M059J (cell line): Measurements from ENCODE around the gene HPSE2. TPM values are rescaled to one million over a fixed set of nuclear protein-coding genes. Genes with fewer than 3 reads are reported as not detected.
"Not testable (repeated sequence)": the region's sequence is repeated elsewhere in the genome, so short reads cannot be mapped to it uniquely, and the experiment has no call there.

Experiments
- DNase-seq: peaks from one replicate; pipeline ENCODE4 v3.0.0-alpha.2; 2012; ENCODE audit warnings: low read depth
- total RNA-seq: library from RNA; depleted of rRNA; stranded (reverse); fragments of >200 nt; shearing (Covaris generic); gene quantifications from 2 replicates; pipeline ENCODE4 v1.2.3, GENCODE V29; 2014

The HPSE2 gene
- total RNA-seq, 1 experiment from 2014 or later, result 0.57 TPM

DNA sequence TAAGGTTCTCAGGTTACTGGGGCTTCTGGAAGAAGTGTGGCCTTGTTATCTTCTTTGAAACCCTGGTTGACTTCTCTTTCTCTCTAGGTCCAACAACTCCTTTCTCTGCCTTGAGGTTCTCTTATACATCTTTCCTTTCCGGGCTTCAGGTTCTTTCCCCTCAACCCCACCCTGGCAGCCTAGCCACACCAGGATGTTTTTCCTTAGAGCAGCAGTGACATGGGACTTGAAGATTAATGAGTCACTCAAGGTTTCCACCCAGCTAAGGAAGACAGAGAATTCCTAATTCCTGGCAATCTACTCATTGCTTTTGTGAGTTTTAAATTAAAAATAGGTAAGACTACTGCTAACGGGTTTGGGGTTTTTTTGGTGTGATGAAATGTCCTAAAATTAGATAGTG lies 667.1 kb downstream of the HPSE2 start:
- peak; percentile 7 for DNase-seq

DNA sequence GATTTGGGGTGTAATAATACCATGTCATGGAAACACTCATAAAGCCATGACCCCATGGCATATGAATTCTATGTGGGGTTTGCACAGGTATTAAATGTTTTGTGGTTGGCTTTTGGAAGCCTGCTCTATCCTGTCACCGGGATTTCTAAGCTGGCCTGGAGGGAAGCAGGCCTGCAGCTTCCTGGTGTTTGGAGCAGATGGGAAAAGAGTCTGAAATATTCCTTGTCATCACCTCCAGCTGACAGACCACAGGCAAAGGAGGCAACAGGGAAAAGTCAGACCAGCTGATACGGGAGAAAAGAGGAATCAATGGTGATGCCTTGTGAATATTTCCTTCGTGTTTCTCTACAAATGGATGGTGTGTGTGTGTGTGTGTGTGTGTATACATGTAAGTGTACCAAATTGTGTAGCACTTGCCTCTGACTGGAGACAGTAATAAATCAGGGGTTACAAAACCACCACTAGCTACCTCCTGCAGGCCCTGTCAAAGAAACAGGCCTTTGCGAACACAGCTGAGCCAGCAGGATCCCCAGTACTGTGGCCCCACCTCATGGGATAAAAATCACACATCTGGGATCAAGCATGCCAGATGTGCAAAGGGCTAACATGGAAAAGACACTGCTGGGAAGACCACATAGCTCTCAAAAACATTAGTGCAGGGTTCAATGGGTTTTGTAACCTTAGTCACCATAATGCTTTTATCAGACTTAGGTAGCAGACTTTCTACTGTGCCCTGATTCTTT lies 668.1 kb downstream of the HPSE2 start:
- no peak for DNase-seq

DNA sequence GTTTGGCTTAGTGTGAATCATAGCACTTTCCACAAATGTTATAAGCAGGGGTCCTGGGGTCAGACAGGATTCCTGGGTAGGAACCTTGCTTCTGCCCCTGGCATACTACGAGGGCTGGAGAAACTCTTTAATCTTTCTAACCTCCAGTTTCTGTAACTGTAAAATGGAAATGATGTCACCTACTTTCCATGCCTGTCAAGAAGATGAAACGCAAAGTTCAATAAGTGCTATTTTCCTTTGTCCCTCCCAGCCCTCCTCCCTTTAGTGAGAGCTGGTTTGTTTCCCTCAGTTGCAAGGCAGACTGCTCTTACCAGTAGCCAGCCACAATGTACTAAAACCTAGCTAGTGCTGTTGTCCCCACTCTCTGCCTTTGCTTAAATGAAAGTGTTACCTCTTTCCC lies 671.8 kb downstream of the HPSE2 start:
- no peak for DNase-seq

DNA sequence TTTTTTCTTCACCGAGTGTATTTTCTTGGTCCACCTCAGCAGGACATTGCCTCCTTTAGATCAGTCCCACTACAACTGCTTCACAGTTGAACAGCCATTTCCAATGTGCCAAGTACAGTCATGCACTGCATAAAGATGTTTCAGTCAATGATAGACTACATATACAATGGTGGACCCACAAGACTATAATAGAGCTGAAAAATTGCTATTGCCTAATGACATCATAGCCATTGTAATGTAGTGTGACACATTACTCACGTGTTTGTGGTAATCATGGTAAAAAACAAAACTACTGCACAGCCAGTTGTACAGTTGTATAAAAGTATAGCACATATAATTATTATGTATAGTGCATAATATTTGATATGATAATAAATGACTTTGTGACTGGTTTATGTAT lies 675.1 kb downstream of the HPSE2 start:
- no peak for DNase-seq

DNA sequence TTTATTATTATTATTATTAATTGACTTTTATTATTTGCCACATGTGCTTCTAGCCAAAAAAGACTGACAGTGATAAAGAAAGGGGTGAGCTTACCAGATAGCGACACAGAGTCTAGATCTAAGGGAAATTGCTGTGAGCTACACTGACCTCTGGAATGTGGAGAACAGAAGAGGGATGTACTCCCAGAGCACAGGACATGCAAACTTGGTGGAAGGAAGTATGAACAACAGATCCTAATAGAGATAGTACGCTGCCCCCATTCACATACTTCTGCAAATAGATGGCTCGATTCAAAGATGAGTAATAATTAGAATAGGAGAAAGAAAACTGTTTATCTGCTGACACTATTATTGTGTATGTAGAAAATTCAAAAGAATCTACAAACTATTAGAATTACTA lies 679.6 kb downstream of the HPSE2 start:
- DNase-seq, result peak; percentile 11

DNA sequence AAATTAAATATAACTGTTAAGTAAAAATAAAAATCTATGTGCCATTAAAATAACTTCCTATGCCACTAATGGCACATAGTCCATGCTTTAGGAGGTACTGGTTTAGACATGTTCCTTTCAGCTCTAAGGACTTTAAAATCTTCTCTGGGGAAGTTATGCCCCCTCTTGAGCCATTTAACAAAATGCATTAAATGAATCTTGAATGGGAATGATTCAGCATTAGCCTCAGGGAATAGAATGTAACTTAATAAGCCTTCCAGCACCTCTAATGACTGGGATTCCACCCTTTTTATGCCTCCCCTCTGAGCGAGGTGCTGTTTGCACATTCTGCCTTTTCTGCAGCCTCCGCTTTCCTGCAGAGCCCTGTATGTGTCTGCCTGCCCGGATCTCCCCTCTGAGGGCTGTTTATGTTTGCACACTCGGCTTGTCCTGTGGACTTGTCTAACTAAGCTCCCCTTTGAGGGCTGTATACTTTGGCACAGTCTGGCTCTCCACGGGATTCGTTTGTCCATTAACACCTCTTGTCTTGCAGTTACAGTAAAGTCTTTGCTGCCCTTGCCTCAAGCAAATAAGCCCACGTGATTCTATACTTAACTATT lies 680.5 kb downstream of the HPSE2 start:
- DNase-seq, result no peak

DNA sequence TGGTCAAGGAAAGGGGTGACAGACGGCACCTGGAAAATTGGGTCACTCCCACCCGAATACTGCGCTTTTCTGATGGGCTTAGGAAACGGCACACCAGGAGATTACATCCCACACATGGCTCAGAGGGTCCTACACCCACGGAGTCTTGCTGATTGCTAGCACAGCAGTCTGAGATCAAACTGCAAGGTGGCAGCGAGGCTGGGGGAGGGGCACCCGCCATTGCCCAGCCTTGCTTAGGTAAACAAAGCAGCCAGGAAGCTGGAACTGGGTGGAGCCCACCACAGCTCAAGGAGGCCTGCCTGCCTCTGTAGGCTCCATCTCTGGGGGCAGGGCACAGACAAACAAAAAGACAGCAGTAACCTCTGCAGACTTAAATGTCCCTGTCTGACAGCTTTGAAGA lies 694.1 kb downstream of the HPSE2 start:
- not testable (repeated sequence) for DNase-seq

DNA sequence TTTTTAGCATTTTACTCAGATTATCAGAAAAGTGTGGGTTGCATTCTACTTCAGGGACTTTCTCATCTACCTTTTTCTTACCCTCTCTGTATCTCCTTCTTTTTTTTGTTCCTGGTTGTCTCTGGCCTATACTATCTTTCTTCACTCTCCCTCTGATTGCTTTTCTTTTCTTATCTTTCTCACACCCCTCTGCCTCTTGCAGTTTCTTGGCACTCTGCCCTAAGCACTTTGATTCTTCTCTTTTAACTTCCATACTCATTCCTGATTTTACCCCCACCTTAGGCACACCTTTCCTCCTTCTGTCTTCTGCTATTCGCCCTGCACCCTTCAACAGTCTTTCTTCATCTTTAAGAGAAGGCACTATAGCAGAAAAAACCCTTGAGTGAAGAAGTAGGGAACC lies 696.1 kb downstream of the HPSE2 start:
- DNase-seq, result no peak

DNA sequence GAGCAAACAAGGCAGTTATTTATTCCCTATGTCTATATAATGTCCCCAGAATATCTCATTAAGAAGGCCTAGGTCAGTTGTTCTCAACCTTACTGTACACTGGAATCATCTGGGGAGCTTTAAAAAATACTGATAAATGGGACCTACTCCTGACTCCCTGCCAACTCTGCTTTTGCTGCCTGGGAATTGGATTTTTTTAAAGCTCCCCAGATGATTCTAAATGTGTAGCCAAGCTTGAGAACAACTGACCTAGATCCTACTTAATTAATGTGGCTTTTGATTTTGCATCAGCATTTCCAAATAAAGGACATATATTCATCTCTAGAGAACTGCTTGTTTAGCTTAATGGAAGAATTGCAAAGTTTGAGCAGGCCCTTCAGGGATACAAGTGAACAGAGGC lies 697.2 kb downstream of the HPSE2 start:
- DNase-seq, result no peak

DNA sequence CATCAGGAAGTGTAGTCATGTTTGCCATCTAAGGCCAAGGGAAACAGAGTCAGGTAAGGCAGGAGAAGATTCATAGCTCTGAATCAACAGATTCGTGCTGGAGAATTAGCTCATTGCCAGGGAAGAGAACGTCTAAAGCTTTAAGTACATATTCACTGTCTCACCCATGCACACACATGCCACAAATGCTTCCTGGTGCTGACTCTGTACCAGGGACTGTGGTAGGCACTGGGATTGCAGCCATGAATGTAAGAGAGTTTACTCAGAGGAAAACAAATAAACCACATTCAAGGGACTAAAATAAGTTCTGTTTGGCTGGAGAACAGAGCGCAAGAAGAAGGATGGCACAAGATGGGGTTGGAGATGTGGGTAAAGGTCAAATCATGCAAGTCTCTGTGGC lies 699.1 kb downstream of the HPSE2 start:
- DNase-seq, result peak; percentile 38

DNA sequence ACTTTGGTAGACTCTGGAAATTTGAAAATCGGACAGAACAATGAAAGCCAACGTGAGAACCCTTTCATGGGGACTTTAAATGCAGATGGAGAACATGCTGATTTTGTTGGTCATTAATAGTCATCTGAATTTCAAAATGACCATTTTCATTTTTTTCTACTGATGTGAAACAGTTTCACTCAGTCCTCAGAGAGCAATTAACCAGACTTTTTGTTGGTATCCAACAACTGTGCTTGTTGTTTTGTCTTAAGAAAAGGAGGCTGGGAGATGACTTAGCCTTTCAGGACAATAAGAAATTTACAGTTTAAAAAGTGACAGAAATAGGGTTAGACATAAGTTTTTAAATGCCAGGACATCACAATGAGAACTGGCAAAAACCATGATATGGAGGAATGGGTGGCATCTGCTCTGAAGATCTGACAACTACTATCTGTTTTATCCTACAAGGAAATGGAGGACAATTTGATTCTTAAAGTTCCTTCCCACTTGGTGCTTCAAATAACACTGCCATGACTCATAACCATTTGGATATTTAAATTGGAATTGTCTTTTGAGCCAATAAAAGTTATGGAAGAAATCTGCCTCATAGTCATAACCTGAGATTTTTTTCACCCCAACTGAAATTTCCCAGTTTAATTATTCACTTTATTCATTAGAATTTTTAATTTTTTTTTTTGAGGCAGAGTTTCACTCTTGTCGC lies 701.8 kb downstream of the HPSE2 start:
- DNase-seq, result no peak

DNA sequence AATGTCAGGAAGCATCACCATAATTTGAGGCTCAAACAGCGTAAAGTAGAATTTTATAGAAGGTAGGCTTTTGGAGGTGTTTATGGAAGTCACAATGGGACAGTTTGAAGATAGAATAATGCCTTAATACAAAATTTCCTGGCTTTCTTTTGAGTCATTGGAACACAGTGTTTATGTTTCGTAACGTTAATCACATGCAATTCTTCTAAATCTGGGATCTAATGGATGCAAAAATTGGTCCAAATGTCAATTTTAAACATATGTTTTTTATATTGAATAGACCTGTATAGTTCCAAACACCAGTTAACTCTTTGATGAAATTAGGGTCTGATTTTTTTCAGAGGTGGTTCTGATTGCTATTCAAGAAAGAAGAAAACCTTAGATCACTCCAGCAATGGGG lies 702.4 kb downstream of the HPSE2 start:
- no peak for DNase-seq

DNA sequence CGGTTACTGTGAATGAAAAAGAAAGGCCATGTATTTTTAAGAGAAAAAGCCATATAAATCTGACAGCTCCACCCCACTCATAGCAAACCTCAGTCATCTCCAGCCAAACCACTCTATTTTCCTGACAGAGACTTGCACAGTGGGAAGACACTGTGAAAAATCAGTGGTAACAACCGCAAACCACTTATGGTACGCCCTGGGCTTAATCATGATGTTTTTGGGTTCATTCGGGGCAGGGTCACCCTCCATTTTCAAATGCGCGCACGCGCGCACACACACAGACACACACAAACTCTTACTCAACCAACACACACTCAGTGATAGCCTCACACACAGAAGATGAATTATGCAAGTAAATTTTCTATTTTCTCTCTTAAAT lies 706.9 kb downstream of the HPSE2 start:
- DNase-seq, result no peak

DNA sequence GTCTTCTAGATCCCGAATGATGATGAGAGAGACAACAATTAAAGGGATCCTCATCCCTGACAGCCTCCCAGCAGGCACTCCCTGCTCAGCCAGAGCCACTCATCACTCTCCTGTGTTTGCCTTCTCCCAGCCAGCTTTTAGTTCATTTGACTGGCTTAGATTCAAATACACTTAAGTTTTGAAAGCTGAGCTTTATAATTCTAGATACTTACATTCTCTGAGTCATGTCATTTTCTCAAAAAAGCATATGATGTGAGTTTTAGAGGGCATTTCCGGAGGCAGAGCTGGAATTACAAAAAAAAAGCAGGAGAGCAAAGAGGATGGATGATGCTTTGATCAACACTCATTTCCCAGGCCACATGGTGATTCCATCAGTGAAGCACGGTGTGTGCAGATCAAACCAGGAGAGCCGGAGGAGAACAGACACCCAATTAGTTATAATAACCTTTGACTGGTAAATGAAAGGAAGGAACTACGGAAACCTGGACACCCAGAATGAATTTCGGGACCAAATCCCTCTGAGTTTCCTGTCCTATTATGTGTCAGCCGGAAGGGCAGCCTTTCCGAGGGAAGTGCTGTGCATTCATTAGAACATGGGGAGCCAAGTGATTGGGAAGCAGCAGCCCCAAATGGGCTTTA lies 707.4 kb downstream of the HPSE2 start:
- no peak for DNase-seq

DNA sequence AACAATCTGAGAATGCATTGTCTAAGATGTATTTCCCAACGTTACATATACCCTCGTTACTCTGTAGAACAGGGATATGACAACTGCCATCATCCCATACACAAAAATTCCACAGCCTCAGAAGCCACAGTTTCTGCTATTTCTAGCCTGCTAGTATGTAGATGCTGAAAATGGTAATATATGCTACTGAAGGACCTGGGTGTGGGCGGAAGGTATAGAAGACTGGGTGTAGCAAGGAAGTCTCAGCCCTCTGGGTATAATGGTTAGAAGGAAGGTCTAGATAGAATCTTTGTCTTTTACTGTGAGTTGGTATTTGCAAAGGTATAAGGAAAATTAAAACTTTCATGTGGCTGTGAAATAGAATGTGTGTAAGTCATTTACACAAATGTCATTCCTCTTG lies 709.7 kb downstream of the HPSE2 start:
- DNase-seq, result no peak

DNA sequence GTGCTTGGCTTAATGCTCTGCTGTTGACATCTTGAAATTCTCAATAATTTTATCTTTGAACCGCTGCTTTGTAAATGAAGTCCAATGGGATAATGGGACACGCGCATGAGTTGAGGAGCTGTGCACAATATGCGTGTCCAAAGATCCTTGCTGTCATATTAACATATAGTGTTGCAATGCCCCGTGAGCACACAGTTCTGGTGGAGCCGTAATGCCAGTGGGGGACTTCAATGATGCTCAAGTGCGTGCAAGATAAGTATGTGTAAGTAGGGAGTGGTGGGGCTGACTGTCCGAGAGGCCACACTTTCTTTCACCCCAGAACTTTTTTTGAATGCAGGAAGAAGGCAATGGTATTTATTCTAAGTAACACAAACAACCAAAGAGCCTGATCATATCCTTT lies 711.5 kb downstream of the HPSE2 start:
- DNase-seq, result no peak

DNA sequence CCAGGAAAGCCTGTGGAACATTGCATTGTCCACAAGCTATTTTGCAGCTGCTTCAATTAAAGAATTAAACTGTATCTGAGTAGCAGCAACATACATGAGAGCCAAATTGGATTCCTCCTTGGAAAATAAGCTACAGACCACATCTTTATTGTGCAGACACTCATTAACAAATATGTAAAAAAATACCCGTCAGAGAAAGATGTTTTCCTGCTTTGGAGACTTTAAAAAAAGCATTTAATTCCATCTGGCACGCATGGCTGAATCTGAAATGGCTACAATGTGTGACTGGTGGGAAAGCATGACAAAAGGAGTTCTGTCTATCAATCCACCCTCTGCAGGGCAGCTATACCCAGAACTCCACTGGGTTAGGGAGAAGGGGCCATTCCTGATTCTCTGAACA lies 715.8 kb downstream of the HPSE2 start:
- DNase-seq, result no peak

DNA sequence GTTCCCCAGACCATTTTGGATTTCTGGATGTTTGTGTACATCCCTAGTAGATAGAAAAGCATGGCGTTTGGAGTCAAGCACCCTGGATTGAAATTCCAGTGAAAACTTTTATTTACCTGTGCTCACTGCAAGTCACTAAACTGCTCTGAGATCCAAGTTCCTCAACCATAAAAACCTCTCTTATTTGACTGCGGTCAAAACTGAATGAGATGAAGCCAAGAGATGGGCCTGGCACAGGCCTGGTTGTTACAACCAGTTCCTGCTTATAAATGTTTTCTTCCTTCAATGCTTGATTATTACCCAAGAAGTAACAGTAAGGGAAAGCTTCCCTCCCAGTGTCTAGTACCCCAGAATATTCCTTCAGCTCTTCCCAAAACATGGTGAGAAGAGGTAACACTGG lies 718.0 kb downstream of the HPSE2 start:
- DNase-seq, result no peak

DNA sequence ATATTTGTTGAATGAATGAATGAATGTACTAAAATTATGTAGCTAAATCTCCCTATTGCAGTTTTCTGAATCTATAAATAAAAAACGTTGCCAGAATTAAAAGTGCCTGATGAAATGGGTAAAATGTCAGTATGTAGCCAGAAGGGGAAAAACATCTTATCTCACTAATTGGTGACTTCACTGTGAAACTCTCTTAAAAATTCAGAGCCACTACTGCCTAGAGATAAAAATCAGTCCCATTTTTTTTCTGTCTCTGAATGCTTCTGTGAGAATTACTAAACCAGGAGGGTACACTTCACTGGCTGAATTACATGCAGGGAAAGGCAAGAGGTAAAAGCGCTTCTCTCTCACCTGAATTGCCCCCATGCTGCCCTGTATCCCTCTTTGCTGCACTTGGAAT lies 719.3 kb downstream of the HPSE2 start:
- DNase-seq, result no peak

DNA sequence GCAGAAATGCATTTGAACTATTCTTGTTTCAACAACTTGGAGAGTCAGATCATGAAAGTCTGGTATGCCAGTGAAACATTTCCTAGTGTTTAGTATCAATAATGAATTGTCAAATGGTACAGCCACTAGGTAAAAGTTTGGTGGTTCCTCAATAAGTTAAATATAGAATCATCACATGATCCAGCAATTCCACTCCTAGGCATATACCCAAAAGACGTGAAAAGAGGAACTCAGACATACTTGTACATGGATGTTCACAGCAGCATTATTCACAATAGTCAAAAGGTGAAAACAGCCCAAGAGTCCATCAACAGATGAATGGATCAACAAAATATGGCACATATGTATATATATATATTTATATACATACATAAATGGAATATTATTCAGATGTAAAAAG lies 721.9 kb downstream of the HPSE2 start:
- no peak for DNase-seq

DNA sequence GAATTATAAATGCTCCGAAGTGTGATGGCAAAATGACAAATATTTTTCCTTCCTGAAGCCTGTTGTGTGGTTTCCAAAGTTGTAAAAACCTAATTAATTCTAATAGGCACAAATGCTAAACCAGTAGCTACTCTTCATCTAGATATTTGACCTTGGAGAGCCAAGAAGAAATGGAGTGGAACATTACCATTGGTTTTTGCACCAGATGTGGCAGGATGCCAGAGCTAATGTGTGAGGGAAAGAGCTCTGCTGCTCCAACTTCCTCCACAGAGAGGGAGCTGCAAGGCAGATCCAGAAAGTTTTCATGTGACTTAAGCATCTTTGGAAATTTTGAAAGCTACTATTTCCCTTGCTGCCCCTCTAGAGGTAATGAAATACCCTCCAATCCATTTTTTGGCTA lies 723.8 kb downstream of the HPSE2 start:
- DNase-seq, result no peak

DNA sequence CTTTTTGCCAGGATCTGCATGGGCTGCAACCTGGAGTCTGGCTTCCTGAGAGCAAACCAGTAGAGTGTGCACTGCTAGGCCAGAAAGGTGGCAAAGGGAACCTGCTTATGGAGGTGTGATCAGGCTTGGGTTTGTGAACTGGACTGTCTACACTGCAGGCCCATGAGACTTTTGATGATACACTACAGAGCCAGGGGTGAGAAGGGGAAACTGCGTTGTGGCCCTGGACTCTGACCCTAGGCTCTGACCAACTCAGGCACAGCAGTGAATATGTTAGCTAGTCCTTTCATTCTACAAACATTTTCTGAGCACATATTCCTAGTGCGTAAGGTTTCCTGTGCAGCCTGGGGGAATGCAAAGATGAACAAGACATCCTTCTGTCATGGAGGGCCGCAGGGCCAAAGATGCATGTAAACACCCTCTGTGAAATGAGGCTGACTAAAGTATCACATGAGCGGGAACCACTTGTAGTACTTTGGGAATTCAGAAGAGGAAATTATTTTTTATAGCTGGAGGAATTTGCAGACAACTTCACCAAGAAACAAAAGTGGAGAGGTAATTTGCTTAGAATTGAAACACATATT lies 725.1 kb downstream of the HPSE2 start:
- no peak for DNase-seq
